HG03469 (cell line): ENCODE measurements around the gene SPRY4.
"Not testable (repeated sequence)": the region's sequence is repeated elsewhere in the genome, so short reads cannot be mapped to it uniquely, and the experiment has no call there.

Experiments
- ATAC-seq: cut with Tn5 transposase; IDR thresholded peaks from one replicate; pipeline ENCODE4 v1.9.1; 2021; ENCODE audit warnings: mild to moderate bottlenecking, moderate library complexity, moderate number of reproducible peaks; ENCODE audit not compliant: unreplicated experiment

Gene SPRY4

GRCh38 chr5:142316051-142316450 is 8.8 kb downstream of the SPRY4 start:
- ATAC-seq = no peak

- no peak for ATAC-seq
These were observed 9.5 kb downstream of the SPRY4 start for GRCh38 chr5:142315096-142315900.

GRCh38 chr5:142314606-142315005 is 10.2 kb downstream of the SPRY4 start:
- no peak for ATAC-seq

- no peak for ATAC-seq
These were observed 10.7 kb downstream of the SPRY4 start for GRCh38 chr5:142314109-142314508.

- ATAC-seq = no peak
These were observed 11.1 kb downstream of the SPRY4 start for GRCh38 chr5:142313682-142314081.

- ATAC-seq = no peak
These were observed 11.5 kb downstream of the SPRY4 start for GRCh38 chr5:142313275-142313674.

- ATAC-seq = no peak
These were observed 12.4 kb downstream of the SPRY4 start for GRCh38 chr5:142312399-142312798.

- ATAC-seq = no peak
These were observed 13.1 kb downstream of the SPRY4 start for GRCh38 chr5:142311725-142312124.

- ATAC-seq = no peak
These were observed 14.0 kb downstream of the SPRY4 start for GRCh38 chr5:142310803-142311202.

GRCh38 chr5:142309747-142310318 is 15.0 kb downstream of the SPRY4 start:
- no peak for ATAC-seq

- ATAC-seq = no peak
These were observed 16.5 kb downstream of the SPRY4 start for GRCh38 chr5:142308358-142308757.

GRCh38 chr5:142307146-142307890 is 17.5 kb downstream of the SPRY4 start:
- no peak for ATAC-seq

GRCh38 chr5:142306077-142306502 is 18.7 kb downstream of the SPRY4 start:
- no peak for ATAC-seq

GRCh38 chr5:142305211-142305610 is 19.6 kb downstream of the SPRY4 start:
- ATAC-seq = no peak

GRCh38 chr5:142304013-142304701 is 20.7 kb downstream of the SPRY4 start:
- no peak for ATAC-seq

- no peak for ATAC-seq
These were observed 21.3 kb downstream of the SPRY4 start for GRCh38 chr5:142303565-142303964.

- ATAC-seq = no peak
These were observed 23.3 kb downstream of the SPRY4 start for GRCh38 chr5:142301540-142301939.

GRCh38 chr5:142300677-142301076 is 24.1 kb downstream of the SPRY4 start:
- ATAC-seq = no peak

GRCh38 chr5:142298789-142299188 is 26.0 kb downstream of the SPRY4 start:
- ATAC-seq = no peak

GRCh38 chr5:142297786-142298185 is 27.0 kb downstream of the SPRY4 start:
- ATAC-seq = not testable (repeated sequence)

GRCh38 chr5:142296914-142297417 is 27.9 kb downstream of the SPRY4 start:
- ATAC-seq = no peak
